GM18870 (cell line): Measurements from ENCODE around the gene KLF5.
A peak's percentile ranks its signal among the peaks of the same experiment; 100 is the strongest.
"Not testable (repeated sequence)": the region's sequence is repeated elsewhere in the genome, so short reads cannot be mapped to it uniquely, and the experiment has no call there.

Source experiments
- ATAC-seq: cut with Tn5 transposase; IDR thresholded peaks from one replicate; pipeline ENCODE4 v1.9.1; 2021; ENCODE audit warnings: moderate library complexity; ENCODE audit not compliant: unreplicated experiment

Gene KLF5

GRCh38 chr13:73082471-73082870 is 23.7 kb downstream of the KLF5 start:
- ATAC-seq, result no peak

- ATAC-seq, result no peak
Measured at GRCh38 chr13:73082895-73083294, 24.1 kb downstream of the KLF5 start.

DNA sequence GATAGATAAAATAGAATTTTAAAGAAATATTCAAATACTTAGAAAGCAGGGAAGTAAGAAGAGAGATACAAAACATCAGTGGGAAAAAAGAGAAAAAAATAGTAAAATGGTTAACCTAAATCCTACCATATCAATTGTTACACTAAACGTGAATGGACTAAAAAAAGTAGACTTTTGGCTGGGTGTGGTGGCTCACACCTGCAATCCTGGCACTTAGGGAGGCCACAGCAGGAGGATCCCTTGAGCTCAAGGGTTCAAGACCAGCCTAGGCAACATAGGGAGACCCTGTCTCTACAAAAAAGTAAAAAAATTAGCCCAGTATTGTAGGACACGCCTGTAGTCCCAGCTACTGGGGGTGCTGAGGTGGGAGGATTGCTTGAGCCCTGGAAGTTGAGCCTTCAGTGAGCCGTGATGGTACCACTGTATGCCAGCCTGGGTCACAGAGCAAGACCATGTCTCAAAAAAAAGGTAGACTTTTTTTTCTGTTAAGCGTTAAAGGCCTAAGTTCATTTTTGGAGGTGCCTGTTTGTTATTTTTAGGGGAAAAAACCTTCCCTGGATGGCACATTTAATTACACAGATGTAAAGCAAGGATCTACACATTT is 29.6 kb downstream of the KLF5 start:
- no peak for ATAC-seq

DNA sequence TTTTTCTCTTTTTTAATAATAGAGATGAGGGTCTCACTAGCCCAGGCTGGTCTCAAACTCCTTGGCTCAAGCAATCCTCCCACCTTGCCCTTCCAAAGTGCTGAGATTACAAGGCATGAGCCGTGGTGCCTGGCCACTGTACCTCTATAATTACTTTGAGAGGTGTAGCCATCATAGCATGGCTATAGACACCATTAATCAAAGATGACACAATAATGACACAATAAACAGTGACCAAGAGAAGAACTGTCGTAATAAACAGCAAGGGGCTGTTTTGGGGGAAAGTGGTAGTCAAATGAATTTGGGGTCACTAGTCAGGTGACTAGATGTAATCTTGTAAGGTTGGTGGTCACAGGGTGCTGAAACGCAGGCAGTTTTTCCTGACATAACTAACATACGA is 30.4 kb downstream of the KLF5 start:
- ATAC-seq, result no peak

- peak; percentile 82 for ATAC-seq
Measured at GRCh38 chr13:73090116-73090822, 31.5 kb downstream of the KLF5 start.

DNA sequence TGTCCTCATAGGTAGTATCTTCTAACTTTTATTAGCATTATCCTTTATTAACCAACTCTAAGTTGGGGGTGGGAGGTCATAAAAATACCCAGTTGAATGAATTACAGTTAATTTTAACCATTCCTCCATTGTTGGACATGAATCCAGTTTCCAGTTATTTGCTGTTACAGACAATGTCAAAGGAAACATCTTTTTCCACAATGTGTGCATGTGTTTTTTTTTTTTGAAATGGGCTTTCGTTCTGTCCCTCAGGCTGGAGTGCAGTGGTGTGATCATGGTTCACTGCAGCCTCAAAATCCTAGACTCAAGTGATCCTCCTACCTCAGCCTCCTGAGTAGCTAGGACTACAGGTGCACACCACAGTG is 32.0 kb downstream of the KLF5 start:
- ATAC-seq, result no peak

DNA sequence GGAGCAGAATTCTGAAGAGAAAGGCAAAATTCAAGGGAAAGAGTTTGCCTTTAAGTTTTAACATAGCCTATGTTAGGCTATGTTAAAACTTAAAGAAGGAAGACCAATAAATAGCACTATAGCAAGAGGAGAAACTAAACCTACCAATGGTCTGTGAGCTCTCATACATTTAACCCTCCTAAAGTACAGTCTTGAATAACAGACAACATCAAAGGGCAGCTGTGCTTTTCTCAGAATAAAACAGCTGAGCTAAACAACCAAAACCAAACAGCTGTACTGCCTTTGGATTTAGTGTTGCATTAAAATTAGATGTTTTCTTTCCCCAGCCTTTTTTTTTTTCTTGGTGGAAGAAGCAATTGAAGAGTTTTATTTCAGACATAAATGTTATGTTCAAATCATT is 34.0 kb downstream of the KLF5 start:
- ATAC-seq, result no peak

GRCh38 chr13:73096173-73096572 is 37.4 kb downstream of the KLF5 start:
- no peak for ATAC-seq

DNA sequence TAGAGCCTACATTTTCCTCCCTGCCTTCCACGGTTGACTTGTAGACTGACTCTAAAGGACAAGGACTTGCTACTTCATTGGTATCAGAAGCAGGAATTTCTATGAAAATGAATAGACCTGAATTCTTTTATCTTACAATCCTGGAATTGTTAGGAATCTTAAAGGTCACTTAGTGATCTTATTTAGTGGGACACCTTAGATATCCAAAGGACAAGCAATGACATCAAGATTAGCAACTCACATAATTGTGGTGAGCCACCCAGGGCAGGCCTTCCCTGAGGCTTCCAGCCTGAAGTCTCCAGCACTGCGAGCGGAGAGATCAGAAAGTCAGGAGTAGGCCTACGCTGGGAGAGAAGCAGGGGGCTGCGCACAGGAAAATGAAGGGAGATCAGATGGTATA is 37.8 kb downstream of the KLF5 start:
- no peak for ATAC-seq

- ATAC-seq, result not testable (repeated sequence)
Measured at GRCh38 chr13:73100781-73101180, 42.0 kb downstream of the KLF5 start.

- ATAC-seq, result no peak
Measured at GRCh38 chr13:73101351-73102007, 42.7 kb downstream of the KLF5 start.

DNA sequence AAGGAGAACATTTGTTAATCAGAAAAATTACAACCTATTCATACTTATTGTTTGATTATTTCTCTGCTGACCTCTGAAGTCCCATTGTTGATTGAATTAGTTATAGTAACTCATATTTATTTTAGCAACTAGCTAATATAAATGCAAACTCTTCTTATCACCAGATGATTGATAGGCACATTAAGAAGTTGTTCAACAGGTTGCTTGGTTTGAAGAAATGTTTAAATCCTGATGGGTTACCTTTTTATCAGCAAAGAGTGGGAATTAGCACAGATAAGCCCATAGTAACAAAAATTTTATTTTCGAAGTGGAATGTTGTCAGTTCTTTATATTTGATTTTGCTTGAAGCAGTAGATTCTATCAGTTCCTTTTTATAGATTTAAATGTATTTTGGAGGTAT is 44.4 kb downstream of the KLF5 start:
- ATAC-seq, result no peak

GRCh38 chr13:73106513-73107178 is 47.8 kb downstream of the KLF5 start:
- no peak for ATAC-seq

DNA sequence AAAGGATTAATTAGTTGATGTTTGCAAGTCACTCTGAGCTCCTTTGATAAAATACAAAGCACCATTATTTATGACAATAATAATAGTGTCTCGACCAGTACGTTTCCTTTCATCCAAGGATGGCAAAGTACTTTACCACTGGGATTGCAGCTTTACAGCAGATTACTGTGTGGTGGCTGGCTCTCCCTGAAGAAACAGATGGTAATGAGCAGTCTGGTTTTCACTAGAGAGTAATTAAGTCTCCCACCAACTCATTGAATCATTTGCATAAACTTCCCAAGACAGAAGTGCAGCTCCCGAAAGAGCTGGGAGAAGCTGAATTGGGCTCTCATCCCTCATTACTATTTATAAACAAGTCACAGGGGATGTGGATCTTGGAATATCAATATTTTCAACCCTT is 48.7 kb downstream of the KLF5 start:
- ATAC-seq, result no peak

- no peak for ATAC-seq
Measured at GRCh38 chr13:73107970-73108369, 49.2 kb downstream of the KLF5 start.

DNA sequence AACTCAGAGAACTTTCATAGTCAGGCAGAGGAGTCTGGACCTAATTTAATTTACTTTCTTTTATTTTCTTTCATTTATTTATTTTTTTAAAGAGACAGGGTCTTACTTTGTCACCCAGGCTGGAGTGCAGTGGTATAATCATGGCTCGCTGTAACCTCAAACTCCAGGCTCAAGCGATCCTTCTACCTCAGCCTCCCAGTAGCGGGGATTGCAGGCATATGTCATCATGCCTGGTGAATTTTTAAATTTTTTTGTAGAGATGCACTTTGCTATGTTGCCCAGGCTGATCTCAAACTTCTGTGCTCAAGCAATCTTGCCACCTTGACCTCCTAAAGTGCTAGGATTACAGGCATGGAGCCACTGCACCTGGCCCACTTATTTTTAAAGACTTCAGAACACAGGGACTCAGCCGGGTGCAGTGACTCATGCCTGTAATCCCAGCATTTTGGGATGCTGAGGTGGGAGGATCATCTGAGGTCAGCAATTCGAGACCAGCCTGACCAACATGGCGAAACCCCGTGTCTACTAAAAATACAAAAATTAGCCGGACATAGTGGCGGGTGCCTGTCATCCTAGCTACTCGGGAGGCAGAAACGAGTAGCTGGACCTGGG is 50.6 kb downstream of the KLF5 start:
- ATAC-seq, result no peak

DNA sequence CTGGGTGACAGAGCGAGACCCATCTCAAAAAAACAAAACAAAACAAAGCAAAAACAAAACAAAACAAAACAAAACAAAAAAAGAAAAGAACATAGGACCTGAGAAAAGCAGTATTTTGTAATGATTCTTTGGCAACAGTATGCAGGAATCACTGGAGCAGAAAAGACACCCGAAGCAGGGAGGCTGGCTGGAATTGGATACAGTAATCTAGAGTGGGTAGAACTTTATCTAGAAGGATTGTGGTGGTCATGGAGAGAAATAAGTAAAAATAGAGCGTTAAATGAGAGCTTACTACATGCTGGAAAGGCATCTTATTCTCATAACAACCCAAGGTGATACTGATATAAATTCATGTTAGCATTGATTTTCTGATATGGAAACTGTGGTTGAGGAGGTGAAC is 51.2 kb downstream of the KLF5 start:
- ATAC-seq, result no peak

- no peak for ATAC-seq
Measured at GRCh38 chr13:73110814-73111213, 52.0 kb downstream of the KLF5 start.

- no peak for ATAC-seq
Measured at GRCh38 chr13:73111331-73111730, 52.5 kb downstream of the KLF5 start.

DNA sequence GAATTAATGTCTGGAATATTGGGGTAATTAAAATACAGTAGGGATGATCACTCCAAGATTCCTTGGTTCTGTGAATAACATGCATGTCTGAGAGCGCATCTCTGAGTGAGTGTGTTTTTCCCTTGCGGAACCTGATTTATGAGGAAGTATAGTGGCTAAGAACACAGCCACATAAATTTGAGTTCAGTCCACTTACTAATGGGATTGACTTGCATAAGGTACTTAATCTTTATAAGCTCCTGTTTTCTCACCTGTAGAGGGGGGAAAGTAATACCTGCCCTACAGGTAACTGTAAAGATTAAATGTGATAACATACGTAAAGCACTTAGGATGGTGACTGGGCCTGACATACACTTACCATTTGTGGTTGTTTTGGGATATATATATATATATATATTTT is 60.8 kb downstream of the KLF5 start:
- no peak for ATAC-seq
